ENCODE measurements around the gene HOXA2. TPM values are rescaled to one million over a fixed set of nuclear protein-coding genes. Genes with fewer than 3 reads are reported as not detected.

HOXA2 gene
- total and polyA plus RNA-seq, 2 donors: 1.5 to 3.9 TPM

GRCh38 chr7:27142580-27143022 lies 40.1 kb upstream of the HOXA2 start:
- peaks cover 21 to 95% of the 10 kb centered on the region in 2 donors for H3K27me3 ChIP-seq (ENCODE audit: control insufficient read depth in 2 of 2, insufficient read depth in 1 of 2, low read length in 1 of 2)
- H3K9me3 ChIP-seq (ENCODE audit: control insufficient read depth in 2 of 2, insufficient read depth in 1 of 2, low read length in 1 of 2): peaks cover 2 to 18% of the 10 kb centered on the region in 2 donors
- 82% methylated on average over 29 of the region's 29 CpGs for WGBS
- no peak overlapping the region for H3K4me3 ChIP-seq (ENCODE audit: low read length in 2 of 2)
- H3K36me3 ChIP-seq (ENCODE audit: control insufficient read depth in 2 of 2, insufficient read depth in 2 of 2, low read length in 1 of 2): no peaks in the 10 kb centered on the region
- peaks cover 0 to 5% of the 10 kb centered on the region in 2 donors for H3K4me1 ChIP-seq (ENCODE audit: control insufficient read depth in 2 of 2, insufficient read depth in 2 of 2, low read length in 2 of 2)
- DNase-seq (ENCODE audit: low read depth in 6 of 9, low spot score in 9 of 9): no peak
- no peak overlapping the region for H3K27ac ChIP-seq (ENCODE audit: low read depth in 1 of 2, low read length in 1 of 2)

GRCh38 chr7:27141923-27142579 lies 39.6 kb upstream of the HOXA2 start:
- DNase-seq (ENCODE audit: low read depth in 6 of 9, low spot score in 9 of 9): no peak
- H3K27ac ChIP-seq (ENCODE audit: low read depth in 1 of 2, low read length in 1 of 2): no peak overlapping the region
- H3K4me3 ChIP-seq (ENCODE audit: low read length in 2 of 2): no peak overlapping the region
- peaks cover 2 to 14% of the 10 kb centered on the region in 2 donors for H3K9me3 ChIP-seq (ENCODE audit: control insufficient read depth in 2 of 2, insufficient read depth in 1 of 2, low read length in 1 of 2)
- H3K27me3 ChIP-seq (ENCODE audit: control insufficient read depth in 2 of 2, insufficient read depth in 1 of 2, low read length in 1 of 2): peaks cover 19 to 95% of the 10 kb centered on the region in 2 donors
- WGBS: 91% methylated on average over 30 of the region's 30 CpGs
- H3K36me3 ChIP-seq (ENCODE audit: control insufficient read depth in 2 of 2, insufficient read depth in 2 of 2, low read length in 1 of 2): no peaks in the 10 kb centered on the region
- no peaks in the 10 kb centered on the region for H3K4me1 ChIP-seq (ENCODE audit: control insufficient read depth in 2 of 2, insufficient read depth in 2 of 2, low read length in 2 of 2)

GRCh38 chr7:27141137-27141922 lies 38.8 kb upstream of the HOXA2 start:
- H3K4me3 ChIP-seq (ENCODE audit: low read length in 2 of 2): no peak overlapping the region
- H3K4me1 ChIP-seq (ENCODE audit: control insufficient read depth in 2 of 2, insufficient read depth in 2 of 2, low read length in 2 of 2): peaks cover 0 to 2% of the 10 kb centered on the region in 2 donors
- WGBS: 94% methylated on average over 18 of the region's 18 CpGs
- DNase-seq (ENCODE audit: low read depth in 6 of 9, low spot score in 9 of 9): no peak
- peaks cover 2 to 8% of the 10 kb centered on the region in 2 donors for H3K9me3 ChIP-seq (ENCODE audit: control insufficient read depth in 2 of 2, insufficient read depth in 1 of 2, low read length in 1 of 2)
- peaks cover 17 to 95% of the 10 kb centered on the region in 2 donors for H3K27me3 ChIP-seq (ENCODE audit: control insufficient read depth in 2 of 2, insufficient read depth in 1 of 2, low read length in 1 of 2)
- H3K27ac ChIP-seq (ENCODE audit: low read depth in 1 of 2, low read length in 1 of 2): no peak overlapping the region
- no peaks in the 10 kb centered on the region for H3K36me3 ChIP-seq (ENCODE audit: control insufficient read depth in 2 of 2, insufficient read depth in 2 of 2, low read length in 1 of 2)

- DNase-seq (ENCODE audit: low read depth in 6 of 9, low spot score in 9 of 9): no peak
- Histone ChIP-seq H3K27ac (ENCODE audit: low read depth in 1 of 2, low read length in 1 of 2) (no peak overlapping the region), H3K9me3 (ENCODE audit: control insufficient read depth in 2 of 2, insufficient read depth in 1 of 2, low read length in 1 of 2) (peaks cover 2 to 8% of the 10 kb centered on the region in 2 donors), H3K27me3 (ENCODE audit: control insufficient read depth in 2 of 2, insufficient read depth in 1 of 2, low read length in 1 of 2) (peaks cover 16 to 93% of the 10 kb centered on the region in 2 donors), H3K36me3 (ENCODE audit: control insufficient read depth in 2 of 2, insufficient read depth in 2 of 2, low read length in 1 of 2) (no peaks in the 10 kb centered on the region), H3K4me1 (ENCODE audit: control insufficient read depth in 2 of 2, insufficient read depth in 2 of 2, low read length in 2 of 2) (peaks cover 5 to 10% of the 10 kb centered on the region in 2 donors), H3K4me3 (ENCODE audit: low read length in 2 of 2) (no peak overlapping the region)
- 94% methylated on average over 15 of the region's 15 CpGs for WGBS
These were observed 37.8 kb upstream of the HOXA2 start for GRCh38 chr7:27140126-27140857.

GRCh38 chr7:27139334-27140125 lies 37.0 kb upstream of the HOXA2 start:
- peaks cover 2 to 3% of the 10 kb centered on the region in 2 donors for H3K9me3 ChIP-seq (ENCODE audit: control insufficient read depth in 2 of 2, insufficient read depth in 1 of 2, low read length in 1 of 2)
- no peak for DNase-seq (ENCODE audit: low read depth in 6 of 9, low spot score in 9 of 9)

GRCh38 chr7:27138985-27139333 lies 36.5 kb upstream of the HOXA2 start:
- 94% methylated on average over 11 of the region's 11 CpGs for WGBS
- Histone ChIP-seq H3K4me1 (ENCODE audit: control insufficient read depth in 2 of 2, insufficient read depth in 2 of 2, low read length in 2 of 2) (peaks cover 5 to 11% of the 10 kb centered on the region in 2 donors), H3K36me3 (ENCODE audit: control insufficient read depth in 2 of 2, insufficient read depth in 2 of 2, low read length in 1 of 2) (no peaks in the 10 kb centered on the region), H3K27me3 (ENCODE audit: control insufficient read depth in 2 of 2, insufficient read depth in 1 of 2, low read length in 1 of 2) (peaks cover 12 to 81% of the 10 kb centered on the region in 2 donors), H3K9me3 (ENCODE audit: control insufficient read depth in 2 of 2, insufficient read depth in 1 of 2, low read length in 1 of 2) (peaks cover 0 to 2% of the 10 kb centered on the region in 2 donors), H3K27ac (ENCODE audit: low read depth in 1 of 2, low read length in 1 of 2) (no peak overlapping the region), H3K4me3 (ENCODE audit: low read length in 2 of 2) (no peak overlapping the region)
- no peak for DNase-seq (ENCODE audit: low read depth in 6 of 9, low spot score in 9 of 9)

More at GRCh38 chr7:27139334-27140125, 37.0 kb upstream of the HOXA2 start:
- no peaks in the 10 kb centered on the region for H3K36me3 ChIP-seq (ENCODE audit: control insufficient read depth in 2 of 2, insufficient read depth in 2 of 2, low read length in 1 of 2)
- WGBS: 93% methylated on average over 53 of the region's 53 CpGs
- H3K4me3 ChIP-seq (ENCODE audit: low read length in 2 of 2): no peak overlapping the region
- H3K27me3 ChIP-seq (ENCODE audit: control insufficient read depth in 2 of 2, insufficient read depth in 1 of 2, low read length in 1 of 2): peaks cover 12 to 85% of the 10 kb centered on the region in 2 donors
- peaks cover 5 to 11% of the 10 kb centered on the region in 2 donors for H3K4me1 ChIP-seq (ENCODE audit: control insufficient read depth in 2 of 2, insufficient read depth in 2 of 2, low read length in 2 of 2)
- H3K27ac ChIP-seq (ENCODE audit: low read depth in 1 of 2, low read length in 1 of 2): no peak overlapping the region

GRCh38 chr7:27138472-27138871 lies 36.0 kb upstream of the HOXA2 start:
- Histone ChIP-seq H3K9me3 (ENCODE audit: control insufficient read depth in 2 of 2, insufficient read depth in 1 of 2, low read length in 1 of 2) (no peaks in the 10 kb centered on the region), H3K27ac (ENCODE audit: low read depth in 1 of 2, low read length in 1 of 2) (no peak overlapping the region), H3K4me3 (ENCODE audit: low read length in 2 of 2) (no peak overlapping the region), H3K27me3 (ENCODE audit: control insufficient read depth in 2 of 2, insufficient read depth in 1 of 2, low read length in 1 of 2) (peaks cover 13 to 81% of the 10 kb centered on the region in 2 donors), H3K4me1 (ENCODE audit: control insufficient read depth in 2 of 2, insufficient read depth in 2 of 2, low read length in 2 of 2) (peaks cover 5 to 11% of the 10 kb centered on the region in 2 donors), H3K36me3 (ENCODE audit: control insufficient read depth in 2 of 2, insufficient read depth in 2 of 2, low read length in 1 of 2) (no peaks in the 10 kb centered on the region)
- 96% methylated on average over 1 of the region's 1 CpG for WGBS
- DNase-seq (ENCODE audit: low read depth in 6 of 9, low spot score in 9 of 9): no peak

GRCh38 chr7:27137640-27138315 lies 35.3 kb upstream of the HOXA2 start:
- Histone ChIP-seq H3K27me3 (ENCODE audit: control insufficient read depth in 2 of 2, insufficient read depth in 1 of 2, low read length in 1 of 2) (peaks cover 13 to 80% of the 10 kb centered on the region in 2 donors), H3K27ac (ENCODE audit: low read depth in 1 of 2, low read length in 1 of 2) (no peak overlapping the region), H3K9me3 (ENCODE audit: control insufficient read depth in 2 of 2, insufficient read depth in 1 of 2, low read length in 1 of 2) (no peaks in the 10 kb centered on the region), H3K4me1 (ENCODE audit: control insufficient read depth in 2 of 2, insufficient read depth in 2 of 2, low read length in 2 of 2) (peaks cover 5 to 11% of the 10 kb centered on the region in 2 donors), H3K36me3 (ENCODE audit: control insufficient read depth in 2 of 2, insufficient read depth in 2 of 2, low read length in 1 of 2) (no peaks in the 10 kb centered on the region), H3K4me3 (ENCODE audit: low read length in 2 of 2) (no peak overlapping the region)
- WGBS: 95% methylated on average over 2 of the region's 2 CpGs
- no peak for DNase-seq (ENCODE audit: low read depth in 6 of 9, low spot score in 9 of 9)
